ENCODE results near the gene SRRD.

The SRRD gene

DNA sequence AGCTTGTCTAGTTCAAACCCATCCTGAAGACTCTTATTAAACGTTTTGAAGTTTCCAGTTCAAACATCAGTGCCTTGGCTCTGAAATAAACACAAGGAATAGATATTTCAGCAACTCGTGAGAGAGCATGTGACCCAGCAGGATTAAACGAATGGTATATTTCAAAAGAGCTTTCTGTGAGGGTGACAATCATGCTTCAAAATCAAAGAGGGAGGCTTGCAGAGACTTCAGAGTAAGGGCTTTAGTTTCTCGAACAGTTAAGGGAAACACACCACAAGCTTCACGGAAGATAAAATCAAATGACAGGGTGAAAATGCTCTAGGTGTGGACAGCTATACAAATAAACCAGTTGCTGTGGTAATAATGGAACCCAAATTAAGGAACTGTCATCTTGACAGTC lies 1.5 kb upstream of the SRRD start:
- Mint-ChIP-seq H3K27ac (peak overlapping the region; percentile 95), H3K36me3 (ENCODE audit: low read depth) (peaks cover 60% of the 10 kb centered on the region), H3K4me3 (peak overlapping the region; percentile 86), H3K27me3 (no peaks in the 10 kb centered on the region), H3K9me3 (no peaks in the 10 kb centered on the region), H3K4me1 (ENCODE audit: low read depth) (peaks cover 80% of the 10 kb centered on the region)
- intact Hi-C loops (cut with micrococcal nuclease), result no loop called here

DNA sequence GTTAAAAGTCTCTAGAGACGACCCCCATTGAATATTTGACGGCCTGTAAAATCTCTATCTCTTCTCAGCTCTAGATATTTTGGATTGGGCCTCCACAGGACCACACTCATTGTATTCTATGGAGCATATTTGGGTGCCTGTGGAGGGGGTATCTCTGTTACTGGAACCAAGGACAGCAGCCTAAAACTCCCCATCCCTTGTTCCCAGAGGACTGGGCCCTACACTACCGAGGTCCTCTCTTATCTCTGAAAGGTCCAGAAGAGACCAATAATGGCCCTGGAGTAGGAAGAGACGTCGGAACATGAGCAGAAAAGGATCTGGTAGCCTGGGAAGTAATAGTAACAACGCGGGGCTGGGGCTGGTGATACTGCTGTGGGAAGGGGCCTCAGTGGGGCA lies 636 bp upstream of the SRRD start:
- Mint-ChIP-seq H3K36me3 (ENCODE audit: low read depth) (peaks cover 60% of the 10 kb centered on the region), H3K4me3 (peak overlapping the region; percentile 86), H3K4me1 (ENCODE audit: low read depth) (peaks cover 71% of the 10 kb centered on the region), H3K27me3 (no peaks in the 10 kb centered on the region), H3K27ac (peak overlapping the region; percentile 95), H3K9me3 (no peaks in the 10 kb centered on the region)
- intact Hi-C loops (cut with micrococcal nuclease), result loop anchor here (1.0 kb wide), 1 partner anchor 29 kb away; the partner anchor contains the start of gene TFIP11

DNA sequence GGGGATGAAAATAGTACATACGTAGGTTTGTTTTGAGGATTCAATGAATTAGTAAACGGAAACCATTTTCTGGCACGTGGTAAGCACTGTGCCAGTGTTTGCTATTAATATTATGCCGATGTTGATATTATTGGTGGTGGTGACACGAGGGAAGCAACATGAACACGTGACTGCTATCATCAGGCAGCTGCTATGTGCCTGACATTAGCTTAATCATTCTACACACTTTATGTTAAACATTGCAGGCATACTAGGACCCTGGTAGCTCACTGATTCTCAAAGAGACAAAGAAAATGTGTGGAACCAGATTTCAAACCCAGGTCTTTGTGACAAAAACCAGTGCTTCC lies 656 bp downstream of the SRRD start:
- peak overlapping the region; percentile 95 for H3K27ac Mint-ChIP-seq
- H3K27me3 Mint-ChIP-seq, result no peaks in the 10 kb centered on the region
- peak overlapping the region; percentile 86 for H3K4me3 Mint-ChIP-seq
- peaks cover 63% of the 10 kb centered on the region for H3K36me3 Mint-ChIP-seq (ENCODE audit: low read depth)
- intact Hi-C loops (cut with micrococcal nuclease), result no loop called here
- peaks cover 63% of the 10 kb centered on the region for H3K4me1 Mint-ChIP-seq (ENCODE audit: low read depth)
- H3K9me3 Mint-ChIP-seq, result no peaks in the 10 kb centered on the region

DNA sequence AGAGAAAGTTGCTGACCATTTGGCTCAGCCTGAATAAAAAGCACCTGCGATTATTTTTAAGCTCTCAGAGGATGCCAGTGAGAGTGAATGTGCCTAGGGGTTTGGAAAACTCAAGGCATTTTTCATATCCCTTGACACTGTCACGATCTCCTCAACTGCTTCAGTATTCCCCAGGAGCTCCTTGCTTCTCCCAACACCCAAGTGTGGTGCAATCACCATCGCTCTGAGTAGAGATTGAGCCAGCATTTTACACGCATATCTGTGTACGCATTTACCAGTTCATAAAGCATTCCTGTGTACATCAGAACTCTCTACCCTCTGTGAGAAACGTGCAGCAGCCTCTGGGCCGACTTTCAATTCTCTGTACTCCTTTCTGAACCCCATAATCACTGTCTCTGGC lies 1.3 kb downstream of the SRRD start:
- intact Hi-C loops (cut with micrococcal nuclease), result no loop called here
- Mint-ChIP-seq H3K27ac (no peak overlapping the region), H3K4me3 (no peak overlapping the region), H3K9me3 (no peaks in the 10 kb centered on the region), H3K27me3 (no peaks in the 10 kb centered on the region), H3K36me3 (ENCODE audit: low read depth) (peaks cover 69% of the 10 kb centered on the region), H3K4me1 (ENCODE audit: low read depth) (peaks cover 56% of the 10 kb centered on the region)

DNA sequence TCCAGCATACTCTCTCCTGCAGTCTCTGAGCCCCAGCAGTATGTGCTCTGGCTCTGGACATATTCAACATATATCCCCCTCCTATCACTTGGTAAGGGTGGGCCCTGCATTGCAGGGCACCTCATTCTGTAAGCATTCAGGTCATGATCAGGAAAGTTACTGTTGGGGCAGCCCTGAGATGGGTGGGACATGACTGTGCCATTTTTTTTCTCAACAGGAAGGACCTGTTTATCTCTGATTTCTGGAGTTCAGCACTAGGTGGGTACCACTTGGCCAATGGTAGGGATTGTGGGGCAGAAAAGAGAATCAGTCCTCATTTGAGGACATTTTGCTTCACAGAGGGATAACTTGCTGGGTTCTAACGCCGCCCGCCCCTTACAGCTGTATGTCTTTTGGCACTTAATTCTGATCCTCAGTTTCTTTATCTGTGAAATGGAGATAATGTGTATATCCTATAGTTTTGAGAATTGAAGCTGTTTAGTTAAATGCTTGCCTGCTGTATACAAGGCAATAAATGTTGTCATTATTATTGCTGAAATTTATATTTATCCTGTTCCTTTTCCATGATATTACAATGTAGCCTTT lies 2.2 kb downstream of the SRRD start:
- Mint-ChIP-seq H3K4me1 (ENCODE audit: low read depth) (peaks cover 48% of the 10 kb centered on the region), H3K4me3 (no peak overlapping the region), H3K9me3 (no peaks in the 10 kb centered on the region), H3K36me3 (ENCODE audit: low read depth) (peaks cover 73% of the 10 kb centered on the region), H3K27ac (no peak overlapping the region), H3K27me3 (no peaks in the 10 kb centered on the region)
- intact Hi-C loops (cut with micrococcal nuclease), result no loop called here

DNA sequence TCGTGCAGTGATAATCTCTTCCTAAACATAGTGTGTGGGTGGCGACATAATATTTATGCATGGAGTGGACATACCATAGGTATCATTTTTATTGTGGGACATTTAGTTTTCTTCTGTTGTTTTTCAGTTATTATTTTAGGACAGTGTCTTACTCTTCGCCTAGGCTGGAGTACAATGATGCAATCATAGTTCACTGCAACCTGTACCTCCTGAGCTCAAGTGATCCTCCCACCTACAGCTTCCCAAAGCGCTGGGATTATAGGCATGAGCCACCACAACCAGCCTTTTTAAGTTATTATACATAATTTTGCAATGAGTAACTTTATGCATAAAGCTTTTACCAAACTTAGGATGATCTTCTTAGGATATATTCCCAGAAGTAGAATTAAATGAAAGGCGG lies 2.7 kb downstream of the SRRD start:
- intact Hi-C loops (cut with micrococcal nuclease), result no loop called here
- peaks cover 73% of the 10 kb centered on the region for H3K36me3 Mint-ChIP-seq (ENCODE audit: low read depth)
- no peak overlapping the region for H3K4me3 Mint-ChIP-seq
- H3K4me1 Mint-ChIP-seq (ENCODE audit: low read depth), result peaks cover 43% of the 10 kb centered on the region
- H3K27me3 Mint-ChIP-seq, result no peaks in the 10 kb centered on the region
- no peaks in the 10 kb centered on the region for H3K9me3 Mint-ChIP-seq
- H3K27ac Mint-ChIP-seq, result no peak overlapping the region

DNA sequence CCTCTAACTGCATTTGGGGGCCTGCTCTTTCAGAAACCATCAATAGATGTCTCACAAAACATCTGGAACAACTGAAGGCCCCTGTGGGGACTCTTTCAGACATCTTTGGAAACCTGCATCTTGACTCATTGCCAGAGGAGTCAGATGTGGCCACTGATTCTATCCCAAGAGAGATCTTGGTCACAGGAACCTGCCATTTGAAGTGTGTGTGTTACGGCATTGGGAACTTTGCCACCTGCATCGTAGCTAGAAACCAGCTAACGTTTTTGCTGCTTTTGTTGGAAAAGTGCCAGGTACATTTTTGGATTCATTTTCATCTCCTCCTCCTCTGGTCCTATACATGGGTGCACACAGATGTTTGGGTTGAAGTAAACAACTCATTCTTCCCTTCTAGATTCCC lies 4.3 kb downstream of the SRRD start:
- Mint-ChIP-seq H3K9me3 (no peaks in the 10 kb centered on the region), H3K27me3 (no peaks in the 10 kb centered on the region), H3K4me3 (no peak overlapping the region), H3K27ac (no peak overlapping the region), H3K36me3 (ENCODE audit: low read depth) (peaks cover 84% of the 10 kb centered on the region), H3K4me1 (ENCODE audit: low read depth) (peaks cover 27% of the 10 kb centered on the region)
- intact Hi-C loops (cut with micrococcal nuclease), result no loop called here

DNA sequence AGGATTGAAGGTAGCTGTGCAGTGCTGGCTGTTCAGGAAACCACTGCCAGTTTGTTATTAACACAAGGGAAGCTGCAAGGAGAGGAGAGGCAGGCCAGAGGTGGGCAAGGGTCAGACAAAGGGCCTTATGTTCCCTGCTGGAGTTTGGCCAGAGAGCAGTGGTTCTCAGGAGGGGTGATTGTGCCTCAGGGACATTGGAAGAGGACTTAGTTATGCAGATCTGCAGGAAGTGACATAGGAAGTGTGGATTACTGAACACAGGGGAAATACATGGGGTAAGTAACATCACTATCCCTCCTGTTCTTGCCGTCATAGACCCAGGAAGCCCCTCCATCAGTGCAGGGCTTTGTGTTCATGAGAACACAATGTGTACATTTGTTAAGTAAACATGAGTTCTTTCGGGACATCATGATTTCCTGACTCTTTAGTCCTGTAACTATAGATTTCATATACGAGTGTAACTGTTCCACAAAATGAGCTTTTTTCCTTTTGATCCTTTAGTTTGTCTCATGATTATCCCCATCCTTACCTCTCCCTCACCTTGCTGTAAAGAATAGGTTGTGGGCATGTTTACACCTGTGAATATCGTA lies 5.9 kb downstream of the SRRD start:
- peaks cover 18% of the 10 kb centered on the region for H3K4me1 Mint-ChIP-seq (ENCODE audit: low read depth)
- H3K4me3 Mint-ChIP-seq, result no peak overlapping the region
- intact Hi-C loops (cut with micrococcal nuclease), result no loop called here
- no peaks in the 10 kb centered on the region for H3K9me3 Mint-ChIP-seq
- H3K36me3 Mint-ChIP-seq (ENCODE audit: low read depth), result peaks cover 88% of the 10 kb centered on the region
- H3K27ac Mint-ChIP-seq, result no peak overlapping the region
- H3K27me3 Mint-ChIP-seq, result no peaks in the 10 kb centered on the region

DNA sequence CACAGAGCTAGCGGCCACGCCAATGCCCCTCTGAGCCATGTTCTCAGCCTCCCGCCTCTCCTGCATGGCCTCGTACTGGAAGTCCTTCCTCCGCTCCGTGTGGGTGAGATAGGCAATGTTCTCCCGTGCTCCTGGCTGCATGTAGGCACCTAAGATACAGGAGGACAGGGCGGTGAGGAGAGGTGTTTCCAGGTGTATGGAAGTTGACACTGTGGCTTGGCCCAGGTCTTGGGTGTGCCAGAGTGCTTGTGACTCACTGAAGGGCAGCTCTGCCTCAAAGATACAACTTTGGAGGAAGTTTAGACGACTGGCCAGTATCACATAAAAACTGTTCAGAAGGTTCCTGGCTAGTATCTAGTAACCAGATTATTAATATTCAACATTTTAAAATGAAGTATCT lies 8.5 kb downstream of the SRRD start:
- intact Hi-C loops (cut with micrococcal nuclease), result no loop called here
- Mint-ChIP-seq H3K27me3 (no peaks in the 10 kb centered on the region), H3K36me3 (ENCODE audit: low read depth) (peaks cover 97% of the 10 kb centered on the region), H3K4me1 (ENCODE audit: low read depth) (no peaks in the 10 kb centered on the region), H3K27ac (no peak overlapping the region), H3K9me3 (no peaks in the 10 kb centered on the region), H3K4me3 (no peak overlapping the region)

DNA sequence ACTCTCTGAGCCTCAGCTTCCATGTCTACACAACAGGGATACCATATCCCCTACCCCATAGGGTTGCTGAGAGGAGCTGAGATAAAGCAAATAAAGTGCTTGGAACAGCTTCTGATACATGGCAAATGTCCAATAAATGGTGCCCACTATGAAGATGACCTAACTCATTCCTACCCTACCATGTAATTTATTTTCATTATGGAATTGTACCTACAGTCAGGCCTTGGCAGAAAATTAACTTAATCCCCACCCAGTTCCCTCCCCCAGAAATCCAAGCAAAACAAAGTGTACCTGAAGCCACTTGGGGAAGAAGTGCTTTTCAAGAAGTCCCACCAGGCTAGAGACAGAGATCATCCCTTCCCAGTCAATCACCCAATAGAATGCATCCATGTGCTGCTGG lies 10.8 kb downstream of the SRRD start:
- Mint-ChIP-seq H3K36me3 (ENCODE audit: low read depth) (peaks cover 97% of the 10 kb centered on the region), H3K4me1 (ENCODE audit: low read depth) (no peaks in the 10 kb centered on the region), H3K4me3 (no peak overlapping the region), H3K27ac (no peak overlapping the region), H3K27me3 (no peaks in the 10 kb centered on the region), H3K9me3 (no peaks in the 10 kb centered on the region)
- intact Hi-C loops (cut with micrococcal nuclease), result no loop called here

DNA sequence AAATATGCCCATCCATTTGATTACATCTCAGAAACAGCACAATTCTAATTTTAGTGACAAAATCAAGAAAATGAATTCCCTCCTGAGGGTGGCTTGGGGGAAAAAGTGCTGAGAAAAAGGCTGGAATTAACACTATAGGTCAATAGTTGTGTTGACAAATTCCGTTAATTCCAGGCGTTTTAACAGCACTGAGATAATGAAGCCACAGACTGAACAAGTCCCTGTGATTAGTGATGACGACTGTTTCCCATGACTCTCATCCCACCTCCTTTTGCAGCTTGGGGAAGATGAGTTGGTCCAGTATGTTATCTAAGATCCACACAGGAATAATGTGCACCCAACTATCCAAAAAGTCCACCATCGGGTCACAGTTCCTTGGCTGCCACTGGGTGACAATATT lies 12.8 kb downstream of the SRRD start:
- H3K27me3 Mint-ChIP-seq, result no peaks in the 10 kb centered on the region
- H3K4me1 Mint-ChIP-seq (ENCODE audit: low read depth), result no peaks in the 10 kb centered on the region
- no peak overlapping the region for H3K27ac Mint-ChIP-seq
- no peaks in the 10 kb centered on the region for H3K9me3 Mint-ChIP-seq
- peaks cover 94% of the 10 kb centered on the region for H3K36me3 Mint-ChIP-seq (ENCODE audit: low read depth)
- no peak overlapping the region for H3K4me3 Mint-ChIP-seq
- intact Hi-C loops (cut with micrococcal nuclease), result no loop called here

DNA sequence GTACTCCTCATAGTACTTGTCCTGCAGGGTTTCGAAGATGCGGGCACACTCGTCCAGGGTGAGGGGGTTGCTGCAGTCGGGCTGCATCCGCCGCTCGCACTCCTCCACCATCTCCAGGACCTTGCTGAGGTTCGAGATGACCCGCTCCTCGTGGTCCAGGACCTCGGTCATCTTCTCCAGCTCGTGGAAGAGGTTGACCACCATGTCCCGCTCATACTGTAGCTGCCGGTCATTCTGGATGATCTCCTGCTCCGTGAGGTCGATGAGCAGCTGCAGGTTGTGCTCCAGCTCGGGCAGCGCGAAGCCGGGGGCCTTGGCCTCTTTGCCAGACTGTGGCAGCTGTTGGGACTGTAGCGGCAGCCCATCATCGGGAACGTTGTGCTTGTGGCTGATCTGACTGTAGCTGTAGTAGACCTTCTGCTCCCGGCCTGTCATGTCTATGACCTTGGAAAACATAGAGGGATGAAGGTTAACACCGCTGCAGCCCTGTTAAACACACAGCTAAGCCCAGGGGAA lies 15.6 kb downstream of the SRRD start:
- no peak overlapping the region for H3K4me3 Mint-ChIP-seq
- peaks cover 14% of the 10 kb centered on the region for H3K4me1 Mint-ChIP-seq (ENCODE audit: low read depth)
- no peaks in the 10 kb centered on the region for H3K27me3 Mint-ChIP-seq
- no peak overlapping the region for H3K27ac Mint-ChIP-seq
- peaks cover 94% of the 10 kb centered on the region for H3K36me3 Mint-ChIP-seq (ENCODE audit: low read depth)
- intact Hi-C loops (cut with micrococcal nuclease), result no loop called here
- H3K9me3 Mint-ChIP-seq, result no peaks in the 10 kb centered on the region

DNA sequence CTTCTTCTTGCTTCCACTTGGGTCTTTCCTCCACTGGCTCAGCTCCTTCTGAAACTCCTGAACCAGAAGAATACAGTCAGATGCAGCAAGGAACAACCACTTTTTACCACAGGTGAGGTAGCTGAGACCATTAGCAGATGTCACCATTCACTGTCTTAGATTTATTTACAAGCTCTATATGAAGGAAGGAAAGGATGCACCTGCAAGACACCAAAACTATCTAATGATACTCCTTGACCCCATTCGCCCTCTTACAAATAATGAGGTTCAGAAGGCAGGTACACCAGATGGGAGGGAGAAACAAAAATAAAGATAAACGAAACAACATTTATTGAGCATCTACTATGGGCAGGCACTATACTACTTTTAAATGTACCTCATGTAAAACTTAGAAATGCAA lies 18.3 kb downstream of the SRRD start:
- H3K9me3 Mint-ChIP-seq, result no peaks in the 10 kb centered on the region
- peaks cover 18% of the 10 kb centered on the region for H3K4me1 Mint-ChIP-seq (ENCODE audit: low read depth)
- no peak overlapping the region for H3K27ac Mint-ChIP-seq
- no peaks in the 10 kb centered on the region for H3K27me3 Mint-ChIP-seq
- intact Hi-C loops (cut with micrococcal nuclease), result no loop called here
- H3K4me3 Mint-ChIP-seq, result no peak overlapping the region
- H3K36me3 Mint-ChIP-seq (ENCODE audit: low read depth), result peaks cover 98% of the 10 kb centered on the region

DNA sequence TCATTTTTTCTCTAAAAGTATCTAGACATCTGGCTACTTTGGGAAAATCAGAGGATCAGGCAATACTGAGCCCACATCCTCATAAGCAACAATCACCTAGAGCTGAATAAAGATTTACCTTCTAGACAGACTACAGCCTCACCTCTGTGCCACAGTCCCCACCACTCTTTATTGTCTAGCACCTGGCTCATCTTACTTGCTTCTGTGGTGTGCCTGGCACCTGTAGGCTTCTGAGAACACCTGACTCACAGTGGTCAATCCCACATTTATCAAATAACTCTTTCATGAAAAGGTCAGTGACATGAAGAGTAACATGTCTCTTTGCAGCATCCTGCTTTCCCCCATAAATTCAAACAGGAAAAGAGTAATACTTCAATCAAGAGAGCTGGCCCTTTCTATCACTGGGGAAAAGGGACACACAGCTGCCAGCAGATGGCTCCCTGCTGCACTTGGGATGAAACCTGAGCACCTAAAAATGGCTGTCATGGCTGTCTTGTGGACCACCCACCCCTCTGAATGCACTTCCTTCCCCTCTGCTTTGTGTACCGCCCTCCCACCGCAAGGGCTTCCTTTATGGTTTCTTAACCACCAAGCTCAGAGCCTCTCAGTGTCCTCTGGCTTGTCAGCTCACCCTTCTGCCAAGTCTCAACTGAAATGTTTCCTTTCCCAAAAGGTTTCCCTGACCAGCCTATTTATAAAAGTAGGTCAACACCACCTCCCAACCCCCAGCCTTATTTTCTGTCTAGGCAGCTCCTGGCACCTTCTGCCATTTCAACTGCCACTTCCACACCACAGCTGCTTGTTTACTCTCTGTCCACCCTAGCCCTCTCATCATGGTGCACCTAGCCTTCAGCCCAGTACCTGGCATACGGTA lies 19.2 kb downstream of the SRRD start:
- no peak overlapping the region for H3K4me3 Mint-ChIP-seq
- H3K36me3 Mint-ChIP-seq (ENCODE audit: low read depth), result peaks cover 93% of the 10 kb centered on the region
- H3K27me3 Mint-ChIP-seq, result no peaks in the 10 kb centered on the region
- intact Hi-C loops (cut with micrococcal nuclease), result no loop called here
- H3K9me3 Mint-ChIP-seq, result no peaks in the 10 kb centered on the region
- H3K4me1 Mint-ChIP-seq (ENCODE audit: low read depth), result peaks cover 18% of the 10 kb centered on the region
- peak overlapping the region; percentile 3 for H3K27ac Mint-ChIP-seq

All from dendritic cell treated with granulocyte-macrophage colony-stimulating factor and Interleukin-4, amounts not matched to agents 40 ng/mL and 50 ng/mL, for 4 days (primary cell).